CD14-positive monocyte (primary cell): ENCODE data around the gene DDX27. TPM values are rescaled to one million over a fixed set of nuclear protein-coding genes. Genes with fewer than 3 reads are reported as not detected.

Experiments used
- DNase-seq, 3 donors: peaks; one replicate each; pipeline ENCODE4 v3.0.0-alpha.2; 2011 to 2022
- H2AFZ ChIP-seq: 2 replicates; pipeline ENCODE4 v1.6.0; 2012; ENCODE audit warnings: mild to moderate bottlenecking, low read depth, low read length, inconsistent platforms; ENCODE audit not compliant: insufficient read depth, poor library complexity, severe bottlenecking
- H3K27ac ChIP-seq, 2 donors: 1 replicate in 1 of 2; 2 replicates in 1 of 2; pipeline ENCODE4 v1.5.1; 2012 to 2013; ENCODE audit warnings: low read length in 2 of 2, control low read depth in 1 of 2, inconsistent platforms in 1 of 2, low read depth in 1 of 2, mild to moderate bottlenecking in 1 of 2
- H3K27me3 ChIP-seq, 2 donors: one replicate each; pipeline versions ENCODE4 v1.6.0 to v1.6.1; 2011 to 2013; ENCODE audit warnings: low read length in 2 of 2; ENCODE audit not compliant: control insufficient read depth in 2 of 2, insufficient read depth in 2 of 2
- H3K36me3 ChIP-seq, 2 donors: replicated peaks in 1 of 2; 1 replicate in 1 of 2; 2 replicates in 1 of 2; pipeline versions ENCODE4 v1.5.1 to v1.6.1; 2012 to 2013; ENCODE audit warnings: low read length in 2 of 2, control low read depth in 1 of 2, inconsistent platforms in 1 of 2, mild to moderate bottlenecking in 1 of 2; ENCODE audit not compliant: insufficient read depth in 2 of 2, control insufficient read depth in 1 of 2
- H3K4me1 ChIP-seq, 2 donors: 1 replicate in 1 of 2; 2 replicates in 1 of 2; pipeline versions ENCODE4 v1.5.1 to v1.6.1; 2012 to 2013; ENCODE audit warnings: low read length in 2 of 2, control low read depth in 1 of 2, inconsistent platforms in 1 of 2, mild to moderate bottlenecking in 1 of 2, moderate library complexity in 1 of 2; ENCODE audit not compliant: insufficient read depth in 2 of 2, control insufficient read depth in 1 of 2
- H3K4me2 ChIP-seq: replicated peaks from 2 replicates; pipeline ENCODE3; 2012; ENCODE audit warnings: low read length, moderate library complexity, mild to moderate bottlenecking; ENCODE audit not compliant: poor library complexity, severe bottlenecking; ENCODE audit errors: extremely low read depth
- H3K4me3 ChIP-seq, 3 experiments: fragments of 200-600 bp in 1 of 3; sonication (generic) in 1 of 3; replicated peaks in 1 of 3; 1 replicate in 2 of 3; 2 replicates in 1 of 3; pipeline ENCODE4 v1.5.1; 2011 to 2013; ENCODE audit warnings: low read length in 3 of 3, mild to moderate bottlenecking in 3 of 3, control low read depth in 2 of 3, low read depth in 2 of 3, inconsistent platforms in 1 of 3, moderate library complexity in 1 of 3
- H3K79me2 ChIP-seq: 2 replicates; pipeline ENCODE4 v1.6.0; 2012; ENCODE audit warnings: mild to moderate bottlenecking, control low read depth, inconsistent platforms, low read length, moderate library complexity; ENCODE audit not compliant: insufficient read depth
- H3K9ac ChIP-seq: 2 replicates; pipeline ENCODE4 v1.6.0; 2017; ENCODE audit warnings: low read length, mild to moderate bottlenecking; ENCODE audit not compliant: insufficient read depth, poor library complexity, severe bottlenecking
- H3K9me3 ChIP-seq, 2 donors: replicated peaks in 1 of 2; 1 replicate in 1 of 2; 2 replicates in 1 of 2; pipeline versions ENCODE4 v1.5.1 to v1.6.1; 2012 to 2013; ENCODE audit warnings: low read length in 2 of 2, control low read depth in 1 of 2; ENCODE audit not compliant: control insufficient read depth in 1 of 2, insufficient read depth in 1 of 2
- H4K20me1 ChIP-seq: 2 replicates; pipeline ENCODE4 v1.6.0; 2012; ENCODE audit warnings: mild to moderate bottlenecking, low read length, control low read depth, moderate library complexity; ENCODE audit not compliant: insufficient read depth
- H3K27ac Mint-ChIP-seq, 7 donors: one replicate each; pipeline ENCODE4 v1.8.0; 2020; ENCODE audit warnings: mild to moderate bottlenecking in 7 of 7, mixed read lengths in 7 of 7, moderate library complexity in 6 of 7, inconsistent platforms in 2 of 7
- H3K27me3 Mint-ChIP-seq, 3 donors: one replicate each; pipeline ENCODE4 v1.8.0; 2021 to 2022; ENCODE audit warnings: low read depth in 3 of 3, mild to moderate bottlenecking in 3 of 3, mixed read lengths in 3 of 3, moderate library complexity in 3 of 3, inconsistent platforms in 1 of 3
- H3K36me3 Mint-ChIP-seq, 2 donors: one replicate each; pipeline ENCODE4 v1.8.0; 2020; ENCODE audit warnings: mixed read lengths in 2 of 2, inconsistent platforms in 1 of 2, mild to moderate bottlenecking in 1 of 2
- H3K4me1 Mint-ChIP-seq: one replicate; pipeline ENCODE4 v1.8.0; 2020; ENCODE audit warnings: mild to moderate bottlenecking, mixed read lengths
- H3K4me3 Mint-ChIP-seq, 2 donors: one replicate each; pipeline ENCODE4 v1.8.0; 2020; ENCODE audit warnings: mild to moderate bottlenecking in 2 of 2, mixed read lengths in 2 of 2, moderate library complexity in 1 of 2
- H3K9me3 Mint-ChIP-seq, 7 donors: one replicate each; pipeline ENCODE4 v1.8.0; 2020 to 2022; ENCODE audit warnings: mixed read lengths in 7 of 7, mild to moderate bottlenecking in 6 of 7, moderate library complexity in 6 of 7, inconsistent platforms in 2 of 7
- CTCF ChIP-seq: fragments of 200-600 bp; IDR thresholded peaks from one replicate; pipeline ENCODE4 v1.8.0; 2022; ENCODE audit warnings: antibody characterized with exemption, mild to moderate bottlenecking
- WGBS: methylation state at CpG from one replicate; pipeline ENCODE4 v1.1.5; 2013; ENCODE audit warnings: missing lambda C conversion rate; ENCODE audit not compliant: insufficient coverage; 5-methylcytosine and 5-hydroxymethylcytosine counted together
- intact Hi-C, 2 donors: fragments of 100-400 bp; cut with micrococcal nuclease; formaldehyde crosslinking; loops; one replicate each; pipeline versions ENCODE4 v1.15.0 to v1.15.1; 2023
- polyA plus RNA-seq, 3 donors: library from polyadenylated mRNA; depleted of rRNA in 1 of 3; unstranded in 2 of 3; stranded (reverse) in 1 of 3; fragments of 300-500 nt in 2 of 3; fragments of >200 nt in 1 of 3; fragmentation: Illumina TruSeq in 2 of 3; gene quantifications; 1 replicate in 2 of 3; 2 replicates in 1 of 3; pipeline ENCODE4 v1.2.3, GENCODE V29; 2012 to 2021

Gene DDX27
- polyA plus RNA-seq, 3 donors = 13.8 to 31.5 (median 17.7) TPM

DNA sequence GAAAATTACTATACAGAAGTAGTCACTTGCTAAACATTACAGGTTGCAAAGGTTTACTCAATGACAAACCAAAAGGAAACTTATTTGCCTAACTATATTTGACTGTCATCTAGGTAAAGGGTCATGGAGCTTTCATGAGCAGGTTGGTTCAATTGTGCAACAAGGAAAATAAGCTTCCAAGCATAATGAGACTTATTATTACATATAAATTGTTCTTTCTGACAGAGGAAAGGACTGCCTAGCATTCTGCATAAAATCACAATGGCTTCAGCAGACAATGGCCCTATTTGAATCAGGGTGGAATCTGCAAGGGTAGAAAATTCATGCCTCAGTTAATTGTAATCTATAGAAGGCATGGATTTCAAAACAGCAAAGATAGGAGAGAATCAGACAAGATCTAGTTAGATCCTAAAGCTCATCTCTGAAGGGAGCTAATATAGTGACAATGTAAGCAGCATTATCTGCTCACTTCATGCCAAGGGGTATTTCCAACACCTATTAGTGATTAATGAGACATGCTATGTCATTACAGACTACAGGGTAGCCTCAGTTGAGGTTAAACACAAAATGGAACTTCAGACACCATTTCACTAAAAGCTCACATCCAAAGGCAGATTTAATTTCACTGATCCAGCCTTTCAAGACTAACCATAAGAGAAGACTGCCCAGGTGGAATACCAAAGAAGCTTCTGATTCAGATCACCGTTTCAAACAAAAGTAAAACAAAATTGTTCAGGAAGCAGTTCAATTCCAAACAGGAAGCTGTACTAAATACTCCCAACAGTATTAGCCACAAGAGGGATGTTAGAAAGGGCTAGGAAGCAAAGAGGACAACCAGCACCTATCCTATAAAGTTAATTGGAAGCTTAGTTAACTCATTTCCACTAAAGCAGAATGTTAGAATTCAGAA lies 39.6 kb upstream of the DDX27 start:
- DNase-seq = peak in 1 of 3 donors; percentile 15
- H3K4me1 ChIP-seq = peaks cover 3 to 9% of the 10 kb centered on the region in 2 donors
- peaks cover 0 to 3% (median 0%) of the 10 kb centered on the region in 7 donors for H3K9me3 Mint-ChIP-seq
- WGBS = no CpG with 5 or more reads among the region's 1 CpG
- no peaks in the 10 kb centered on the region for H3K9me3 ChIP-seq
- no peak overlapping the region for H2AFZ ChIP-seq
- no peak for TF ChIP-seq CTCF
- H3K36me3 Mint-ChIP-seq = peaks cover 10 to 30% of the 10 kb centered on the region in 2 donors
- H3K27me3 Mint-ChIP-seq = peaks cover 0 to 2% (median 0%) of the 10 kb centered on the region in 3 donors
- H3K27ac ChIP-seq = peak overlapping the region in 1 of 2 donors; percentile 65
- no peak overlapping the region for H3K4me3 Mint-ChIP-seq
- peaks cover 98% of the 10 kb centered on the region for H3K79me2 ChIP-seq
- H3K27me3 ChIP-seq = no peaks in the 10 kb centered on the region
- H3K4me1 Mint-ChIP-seq = peaks cover 22% of the 10 kb centered on the region
- peaks cover 6 to 26% of the 10 kb centered on the region in 2 donors for H3K36me3 ChIP-seq
- H3K4me2 ChIP-seq = no peak overlapping the region
- peaks cover 97% of the 10 kb centered on the region for H4K20me1 ChIP-seq
- peak overlapping the region in 1 of 7 donors; percentile 59 for H3K27ac Mint-ChIP-seq
- H3K4me3 ChIP-seq = no peak overlapping the region
- intact Hi-C loops = no loop called here
- peak overlapping the region; percentile 25 for H3K9ac ChIP-seq

DNA sequence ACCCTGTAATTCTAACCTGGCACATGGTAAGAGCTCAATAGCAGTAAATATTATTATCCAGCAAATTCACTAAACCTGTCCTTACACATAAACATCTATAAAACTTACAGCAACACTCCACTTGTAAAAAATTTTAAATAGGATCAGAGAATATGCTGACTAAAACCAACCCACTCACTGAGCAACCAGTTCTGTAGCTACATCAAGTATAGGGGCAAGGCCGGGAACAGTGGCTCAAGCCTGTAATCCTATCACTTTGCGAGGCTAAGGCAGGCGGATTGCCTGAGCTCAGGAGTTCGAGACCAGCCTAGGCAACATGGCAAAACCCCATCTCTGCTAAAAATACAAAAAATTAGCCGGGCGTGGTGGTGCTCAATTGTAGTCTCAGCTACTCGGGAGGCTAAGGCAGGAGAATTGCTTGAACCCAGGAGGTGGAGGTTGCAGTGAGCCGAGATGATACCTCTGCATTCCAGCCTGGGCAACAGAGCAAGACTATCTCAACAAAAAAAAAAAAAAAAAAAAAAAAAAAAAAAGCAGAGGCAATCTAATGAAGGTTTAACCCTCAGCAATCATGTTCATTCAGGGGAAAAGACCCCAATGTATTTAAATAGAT lies 37.8 kb upstream of the DDX27 start:
- peaks cover 33% of the 10 kb centered on the region for H3K4me1 Mint-ChIP-seq
- no peak overlapping the region for H3K4me3 ChIP-seq
- no peak overlapping the region for H3K4me3 Mint-ChIP-seq
- no peak overlapping the region for H3K27ac ChIP-seq
- H3K4me2 ChIP-seq = no peak overlapping the region
- intact Hi-C loops = no loop called here
- H3K9ac ChIP-seq = no peak overlapping the region
- no peaks in the 10 kb centered on the region for H3K27me3 ChIP-seq
- peaks cover 7 to 17% of the 10 kb centered on the region in 2 donors for H3K4me1 ChIP-seq
- H2AFZ ChIP-seq = no peak overlapping the region
- no peak for DNase-seq
- peak overlapping the region in 1 of 7 donors; percentile 35 for H3K27ac Mint-ChIP-seq
- H3K9me3 ChIP-seq = no peaks in the 10 kb centered on the region
- H3K27me3 Mint-ChIP-seq = peaks cover 0 to 2% (median 0%) of the 10 kb centered on the region in 3 donors
- H3K79me2 ChIP-seq = peaks cover 100% of the 10 kb centered on the region
- peaks cover 98% of the 10 kb centered on the region for H4K20me1 ChIP-seq
- peaks cover 15 to 26% of the 10 kb centered on the region in 2 donors for H3K36me3 Mint-ChIP-seq
- peaks cover 0 to 3% (median 0%) of the 10 kb centered on the region in 7 donors for H3K9me3 Mint-ChIP-seq
- WGBS = no CpG with 5 or more reads among the region's 8 CpGs
- H3K36me3 ChIP-seq = peaks cover 6 to 20% of the 10 kb centered on the region in 2 donors
- TF ChIP-seq CTCF = no peak
